Neural progenitor cell (in vitro differentiated cells): ENCODE results near the gene HOXA5. TPM values are rescaled to one million over a fixed set of nuclear protein-coding genes. Genes with fewer than 3 reads are reported as not detected.

Source experiments
- DNase-seq: peaks from one replicate; pipeline ENCODE4 v3.0.0-alpha.2; 2016; ENCODE audit warnings: low spot score
- H2AFZ ChIP-seq: fragments of 200-600 bp; sonication (generic); replicated peaks from 2 replicates; pipeline ENCODE4 v1.6.1; 2016; ENCODE audit warnings: antibody characterized with exemption
- H3F3A ChIP-seq: fragments of 200-600 bp; sonication (generic); 2 replicates; pipeline ENCODE4 v1.6.1; 2016; ENCODE audit warnings: antibody characterized with exemption, low read depth
- H3K27ac ChIP-seq: fragments of 200-600 bp; sonication (generic); 2 replicates; pipeline ENCODE4 v1.5.1; 2016; ENCODE audit warnings: mild to moderate bottlenecking
- H3K27me3 ChIP-seq: fragments of 200-600 bp; sonication (generic); 2 replicates; pipeline ENCODE4 v1.6.1; 2016; ENCODE audit warnings: mild to moderate bottlenecking, moderate library complexity
- H3K36me3 ChIP-seq: fragments of 200-600 bp; sonication (generic); 2 replicates; pipeline ENCODE4 v1.5.1; 2016
- H3K4me1 ChIP-seq: fragments of 200-600 bp; sonication (generic); 2 replicates; pipeline ENCODE4 v1.6.1; 2016; ENCODE audit warnings: mixed run types
- H3K4me2 ChIP-seq: fragments of 200-600 bp; sonication (generic); 2 replicates; pipeline ENCODE4 v1.6.1; 2016
- H3K4me3 ChIP-seq: fragments of 200-600 bp; sonication (generic); 2 replicates; pipeline ENCODE4 v1.5.1; 2016
- H3K79me2 ChIP-seq: fragments of 200-600 bp; sonication (generic); 2 replicates; pipeline ENCODE4 v1.6.1; 2016; ENCODE audit warnings: low read depth
- H3K9ac ChIP-seq: fragments of 200-600 bp; sonication (generic); 2 replicates; pipeline ENCODE4 v1.6.1; 2016
- H3K9me3 ChIP-seq: fragments of 200-600 bp; sonication (generic); 2 replicates; pipeline ENCODE4 v1.5.1; 2016; ENCODE audit warnings: low read depth
- H4K20me1 ChIP-seq: fragments of 200-600 bp; sonication (generic); 2 replicates; pipeline ENCODE4 v1.6.1; 2016; ENCODE audit warnings: low read depth
- H3K27ac Mint-ChIP-seq: 3 replicates; pipeline ENCODE4 v1.8.0; 2021; ENCODE audit warnings: mixed read lengths
- H3K27me3 Mint-ChIP-seq: 2 replicates; pipeline ENCODE4 v1.8.0; 2022; ENCODE audit warnings: low read depth, mild to moderate bottlenecking, inconsistent platforms, moderate library complexity, mixed read lengths; ENCODE audit not compliant: insufficient read depth
- H3K36me3 Mint-ChIP-seq: 3 replicates; pipeline ENCODE4 v1.8.0; 2021; ENCODE audit warnings: mixed read lengths
- H3K4me1 Mint-ChIP-seq: 3 replicates; pipeline ENCODE4 v1.8.0; 2021; ENCODE audit warnings: mixed read lengths
- H3K4me3 Mint-ChIP-seq: 3 replicates; pipeline ENCODE4 v1.8.0; 2021; ENCODE audit warnings: mild to moderate bottlenecking, moderate library complexity, mixed read lengths
- H3K9me3 Mint-ChIP-seq: 3 replicates; pipeline ENCODE4 v1.8.0; 2020; ENCODE audit warnings: mixed read lengths
- EZH2 ChIP-seq: fragments of 200-600 bp; sonication (generic); IDR thresholded peaks from 2 replicates; pipeline ENCODE4 v1.6.1; 2017; ENCODE audit warnings: antibody characterized with exemption, mild to moderate bottlenecking, moderate library complexity
- EZH2phosphoT487 ChIP-seq: fragments of 200-600 bp; sonication (generic); IDR thresholded peaks from 2 replicates; pipeline ENCODE4 v1.6.1; 2017; ENCODE audit warnings: antibody characterized with exemption
- total RNA-seq: library from RNA; depleted of rRNA; stranded (reverse); fragments of >200 nt; gene quantifications from 2 replicates; pipeline ENCODE4 v1.2.3, GENCODE V29; 2015; ENCODE audit warnings: low replicate concordance
- TF ChIP-seq, protein P1 (sequence below): fragments of 200-600 bp; sonication (generic); IDR thresholded peaks from 2 replicates; pipeline ENCODE4 v1.5.1; 2017; ENCODE audit warnings: antibody characterized with exemption, mild to moderate bottlenecking

Gene HOXA5
- total RNA-seq, 1 donor from 2014 or later: not detected

DNA sequence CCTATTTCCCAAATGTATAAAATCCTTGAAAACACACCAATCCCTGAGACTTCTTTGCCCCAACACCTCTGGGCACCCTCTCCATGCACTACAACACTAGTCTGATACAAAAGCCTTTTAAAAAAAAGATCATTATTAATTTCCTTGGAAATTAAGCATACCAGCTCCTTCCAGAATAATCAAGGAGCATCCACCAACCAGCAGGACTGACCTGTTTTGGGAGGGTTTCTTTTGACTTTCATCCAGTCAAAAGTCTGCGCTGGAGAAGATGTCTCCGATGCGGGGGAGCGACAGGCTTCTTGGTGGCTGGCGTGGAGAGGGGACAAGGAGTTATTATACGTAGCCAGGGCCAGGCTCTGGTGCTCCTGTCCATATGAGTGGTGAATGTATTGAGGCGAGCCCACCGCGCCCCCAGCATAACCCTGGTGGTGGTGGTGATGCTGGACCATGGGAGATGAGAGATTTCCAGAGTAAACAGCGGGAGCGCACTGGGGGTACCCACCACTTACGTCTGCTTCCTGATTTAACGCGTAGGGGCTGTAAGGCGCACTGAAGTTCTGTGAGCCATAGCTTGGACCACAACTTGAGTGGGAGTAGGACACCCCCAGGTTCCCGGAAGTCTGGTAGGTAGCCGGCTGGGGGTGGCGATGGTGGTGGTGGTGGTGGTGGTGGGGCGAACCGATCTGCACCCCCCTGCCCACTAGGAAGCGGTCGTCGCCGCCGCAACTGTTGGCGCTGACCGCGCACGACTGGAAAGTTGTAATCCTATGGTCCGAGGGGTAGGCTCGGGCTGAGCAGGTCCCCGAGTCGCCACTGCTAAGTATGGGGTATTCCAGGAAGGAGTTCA, 48.2 kb downstream of the HOXA5 start:
- no peak overlapping the region for H2AFZ ChIP-seq
- H3K27me3 ChIP-seq: peaks cover 100% of the 10 kb centered on the region
- TF ChIP-seq EZH2phosphoT487 (no peak), EZH2 (peak; percentile 86)
- TF ChIP-seq, protein P1, sequence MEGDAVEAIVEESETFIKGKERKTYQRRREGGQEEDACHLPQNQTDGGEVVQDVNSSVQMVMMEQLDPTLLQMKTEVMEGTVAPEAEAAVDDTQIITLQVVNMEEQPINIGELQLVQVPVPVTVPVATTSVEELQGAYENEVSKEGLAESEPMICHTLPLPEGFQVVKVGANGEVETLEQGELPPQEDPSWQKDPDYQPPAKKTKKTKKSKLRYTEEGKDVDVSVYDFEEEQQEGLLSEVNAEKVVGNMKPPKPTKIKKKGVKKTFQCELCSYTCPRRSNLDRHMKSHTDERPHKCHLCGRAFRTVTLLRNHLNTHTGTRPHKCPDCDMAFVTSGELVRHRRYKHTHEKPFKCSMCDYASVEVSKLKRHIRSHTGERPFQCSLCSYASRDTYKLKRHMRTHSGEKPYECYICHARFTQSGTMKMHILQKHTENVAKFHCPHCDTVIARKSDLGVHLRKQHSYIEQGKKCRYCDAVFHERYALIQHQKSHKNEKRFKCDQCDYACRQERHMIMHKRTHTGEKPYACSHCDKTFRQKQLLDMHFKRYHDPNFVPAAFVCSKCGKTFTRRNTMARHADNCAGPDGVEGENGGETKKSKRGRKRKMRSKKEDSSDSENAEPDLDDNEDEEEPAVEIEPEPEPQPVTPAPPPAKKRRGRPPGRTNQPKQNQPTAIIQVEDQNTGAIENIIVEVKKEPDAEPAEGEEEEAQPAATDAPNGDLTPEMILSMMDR: no peak
- peaks cover 94% of the 10 kb centered on the region for H3K27me3 Mint-ChIP-seq
- H3K9ac ChIP-seq: no peak overlapping the region
- peaks cover 14% of the 10 kb centered on the region for H3F3A ChIP-seq
- H3K4me2 ChIP-seq: peak overlapping the region; percentile 92
- DNase-seq: peak; percentile 13
- H3K36me3 Mint-ChIP-seq: no peaks in the 10 kb centered on the region
- H3K4me3 ChIP-seq: peak overlapping the region; percentile 58
- H3K4me1 Mint-ChIP-seq: peaks cover 10% of the 10 kb centered on the region
- peak overlapping the region; percentile 88 for H3K4me3 Mint-ChIP-seq
- H3K9me3 Mint-ChIP-seq: peaks cover 9% of the 10 kb centered on the region
- H3K27ac ChIP-seq: no peak overlapping the region
- no peaks in the 10 kb centered on the region for H3K9me3 ChIP-seq
- H3K27ac Mint-ChIP-seq: no peak overlapping the region
- no peaks in the 10 kb centered on the region for H3K79me2 ChIP-seq
- H3K4me1 ChIP-seq: peaks cover 11% of the 10 kb centered on the region
- peaks cover 86% of the 10 kb centered on the region for H4K20me1 ChIP-seq
- H3K36me3 ChIP-seq: no peaks in the 10 kb centered on the region

GRCh38 chr7:27094304-27095049, 49.0 kb downstream of the HOXA5 start:
- no peak overlapping the region for H2AFZ ChIP-seq
- H3K79me2 ChIP-seq: no peaks in the 10 kb centered on the region
- no peak overlapping the region for H3K4me3 Mint-ChIP-seq
- H3K27me3 ChIP-seq: peaks cover 100% of the 10 kb centered on the region
- H3K4me3 ChIP-seq: no peak overlapping the region
- H3K4me1 Mint-ChIP-seq: peaks cover 10% of the 10 kb centered on the region
- no peak overlapping the region for H3K27ac Mint-ChIP-seq
- peaks cover 9% of the 10 kb centered on the region for H3K9me3 Mint-ChIP-seq
- H3K9ac ChIP-seq: no peak overlapping the region
- TF ChIP-seq EZH2phosphoT487: peak; percentile 59
- TF ChIP-seq, protein P1: no peak
- H3K4me1 ChIP-seq: peaks cover 11% of the 10 kb centered on the region
- peaks cover 94% of the 10 kb centered on the region for H3K27me3 Mint-ChIP-seq
- no peak overlapping the region for H3K4me2 ChIP-seq
- peak; percentile 30 for DNase-seq
- peaks cover 78% of the 10 kb centered on the region for H4K20me1 ChIP-seq
- peaks cover 9% of the 10 kb centered on the region for H3F3A ChIP-seq
- H3K9me3 ChIP-seq: no peaks in the 10 kb centered on the region
- H3K36me3 ChIP-seq: no peaks in the 10 kb centered on the region
- H3K27ac ChIP-seq: no peak overlapping the region
- H3K36me3 Mint-ChIP-seq: no peaks in the 10 kb centered on the region

DNA sequence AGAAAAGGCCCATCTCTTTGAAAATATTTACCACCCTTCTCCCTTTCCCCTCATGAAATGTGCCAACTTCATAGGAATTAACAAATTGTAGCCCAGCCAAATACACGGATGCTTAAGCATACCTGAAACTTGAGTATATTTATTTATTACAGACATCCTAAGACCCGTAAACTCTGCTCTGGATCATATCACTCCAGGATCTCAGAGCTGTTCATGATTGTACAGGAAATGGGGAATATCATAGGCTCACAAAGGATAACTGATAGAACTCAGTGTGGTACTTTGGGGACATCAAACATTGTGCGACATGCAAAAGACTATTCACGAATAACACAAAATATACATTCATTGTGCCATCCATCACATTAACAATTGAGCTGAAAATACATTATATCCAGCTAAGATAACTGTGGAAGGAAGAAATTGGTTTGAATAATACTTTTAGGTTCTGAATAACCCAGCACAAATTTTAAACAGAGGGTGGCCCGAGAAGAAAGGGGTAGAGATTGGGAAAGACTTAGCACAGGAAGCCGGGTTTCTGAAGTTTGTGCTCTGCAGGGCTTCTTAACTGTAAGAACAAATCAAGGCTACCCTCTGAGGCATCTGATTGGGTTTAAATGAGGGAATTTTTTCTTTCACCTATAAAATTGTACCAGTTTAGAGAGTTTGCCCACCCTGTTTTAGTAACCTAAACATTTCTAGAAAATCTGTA, 50.1 kb downstream of the HOXA5 start:
- Mint-ChIP-seq H3K36me3 (no peaks in the 10 kb centered on the region), H3K27me3 (peaks cover 89% of the 10 kb centered on the region), H3K4me1 (peaks cover 10% of the 10 kb centered on the region), H3K27ac (no peak overlapping the region), H3K4me3 (no peak overlapping the region), H3K9me3 (peaks cover 12% of the 10 kb centered on the region)
- Histone ChIP-seq H3K4me3 (no peak overlapping the region), H3F3A (peaks cover 9% of the 10 kb centered on the region), H3K4me2 (no peak overlapping the region), H3K4me1 (peaks cover 9% of the 10 kb centered on the region), H2AFZ (no peak overlapping the region), H3K79me2 (no peaks in the 10 kb centered on the region), H3K9ac (no peak overlapping the region), H3K36me3 (no peaks in the 10 kb centered on the region), H3K27me3 (peaks cover 100% of the 10 kb centered on the region), H4K20me1 (peaks cover 66% of the 10 kb centered on the region), H3K9me3 (no peaks in the 10 kb centered on the region), H3K27ac (no peak overlapping the region)
- no peak for DNase-seq
- TF ChIP-seq, protein P1: no peak
- TF ChIP-seq EZH2 (peak; percentile 2), EZH2phosphoT487 (peak; percentile 11)
